ENCODE measurements around the gene NOB1. TPM values are rescaled to one million over a fixed set of nuclear protein-coding genes. Genes with fewer than 3 reads are reported as not detected.

The NOB1 gene
- total RNA-seq, 1 experiment from 2014 or later: 101 TPM

GRCh38 chr16:69779724-69780123 lies 25.0 kb upstream of the NOB1 start:
- no peaks in the 10 kb centered on the region for H3K27me3 Mint-ChIP-seq (ENCODE audit: low read depth)
- no peaks in the 10 kb centered on the region for H3K9me3 ChIP-seq (ENCODE audit: control insufficient read depth, low read depth, low read length)
- H3K14ac ChIP-seq (ENCODE audit: insufficient read depth, low read length): no peak overlapping the region
- DNase-seq: no peak
- H3K27me3 ChIP-seq (ENCODE audit: insufficient read depth, low read length): no peaks in the 10 kb centered on the region
- H3K18ac ChIP-seq (ENCODE audit: insufficient read length, low read depth, low read length): no peak overlapping the region
- H3K4me3 Mint-ChIP-seq: no peak overlapping the region
- no peak overlapping the region for H2BK12ac ChIP-seq (ENCODE audit: insufficient read length, low read depth, low read length)
- no peaks in the 10 kb centered on the region for H3K79me2 ChIP-seq (ENCODE audit: insufficient read depth, low read length)
- no peaks in the 10 kb centered on the region for H4K20me1 ChIP-seq (ENCODE audit: control insufficient read depth, insufficient read depth, insufficient read length)
- H2BK120ac ChIP-seq (ENCODE audit: low read depth, low read length, poor library complexity, severe bottlenecking): no peak overlapping the region
- no peaks in the 10 kb centered on the region for H3K4me1 ChIP-seq (ENCODE audit: insufficient read depth, low read length)
- no peak overlapping the region for H2BK20ac ChIP-seq (ENCODE audit: low read depth, low read length, poor library complexity, severe bottlenecking)
- H4K8ac ChIP-seq (replicated peaks; ENCODE audit: insufficient read length, low read depth, low read length): no peak overlapping the region
- no peak overlapping the region for H3K56ac ChIP-seq (ENCODE audit: insufficient read length, low read depth, low read length)
- no peaks in the 10 kb centered on the region for H3K79me1 ChIP-seq (ENCODE audit: insufficient read depth, low read depth, low read length, poor library complexity, severe bottlenecking)
- no peak overlapping the region for H3K9ac ChIP-seq (ENCODE audit: extremely low read depth, insufficient read length, low read length)
- no peak overlapping the region for H2AK5ac ChIP-seq (ENCODE audit: insufficient read length, low read length)
- H3K27ac ChIP-seq (ENCODE audit: insufficient read length, low read depth, low read length): no peak overlapping the region
- TF ChIP-seq CTCF (conservative IDR thresholded peaks at IDR 0.05): no peak
- no peak overlapping the region for H4K91ac ChIP-seq (ENCODE audit: insufficient read length, low read depth, low read length)
- no peak overlapping the region for H3K23ac ChIP-seq (ENCODE audit: insufficient read length, low read depth, low read length)
- H3K27ac Mint-ChIP-seq: no peak overlapping the region
- WGBS (ENCODE audit: extremely low coverage, insufficient read length, low lambda C conversion rate): no CpG with 5 or more reads among the region's 2 CpGs
- peaks cover 8 to 12% (median 9%) of the 10 kb centered on the region in 3 experiments; a peak in 5 of 7 replicates for H3K36me3 Mint-ChIP-seq (ENCODE audit: insufficient read depth in 1 of 3, low read depth in 3 of 3)
- H3K9me3 Mint-ChIP-seq: peaks cover 0 to 5% of the 10 kb centered on the region in 2 experiments; a peak in 2 of 5 replicates
- no peak overlapping the region for H2AFZ ChIP-seq (ENCODE audit: low read length)
- no peaks in the 10 kb centered on the region for H3K23me2 ChIP-seq (ENCODE audit: insufficient read length, low read depth, low read length, poor library complexity, severe bottlenecking)
- no peak overlapping the region for H4K5ac ChIP-seq (ENCODE audit: insufficient read length, low read depth, low read length)
- H3K4me2 ChIP-seq (ENCODE audit: insufficient read depth, insufficient read length, low read length): no peak overlapping the region
- H3T11ph ChIP-seq (ENCODE audit: low read length): no peak overlapping the region
- no peak overlapping the region for H2BK15ac ChIP-seq (ENCODE audit: low read depth, low read length)
- no peak overlapping the region for H3K4ac ChIP-seq (ENCODE audit: low read depth, low read length)
- H2BK5ac ChIP-seq (ENCODE audit: insufficient read length, low read length): no peak overlapping the region
- peaks cover 4% of the 10 kb centered on the region in 2 experiments; a peak in 3 of 4 replicates for H3K4me1 Mint-ChIP-seq

All from H9 (cell line).